GM12878 (cell line): ENCODE measurements around the gene HBA1. TPM values are rescaled to one million over a fixed set of nuclear protein-coding genes. Genes with fewer than 3 reads are reported as not detected.

Experiments used
- ATAC-seq: fragments of 200-7000 bp; cut with Tn5 transposase; 3 replicates; pipeline ENCODE4 v1.9.1; 2020; ENCODE audit warnings: mild to moderate bottlenecking, moderate library complexity
- BruUV-seq: library from RNA; stranded (reverse); fragments of 400-500 nt; replicated peaks from 2 replicates; lab custom pipeline; 2021; lab: Mats Ljungman, UMichigan
- CTCF ChIA-PET: fragments of 300-600 bp; sonication (Branson Sonifier 250); formaldehyde crosslinking; extraction: SDS; loops from one replicate; lab custom pipeline; 2021; ENCODE audit warnings: inconsistent platforms; lab: Yijun Ruan, JAX
- POLR2A ChIA-PET: fragments of 350-600 bp; formaldehyde crosslinking; extraction: SDS; loops from one replicate; lab custom pipeline; 2021; ENCODE audit warnings: inconsistent platforms; lab: Charles Lee
- RAD21 ChIA-PET: fragments of 300-600 bp; sonication (Branson Sonifier 250); formaldehyde crosslinking; loops from one replicate; lab custom pipeline; 2023; ENCODE audit warnings: antibody characterized with exemption; ENCODE audit not compliant: unreplicated experiment; lab: Charles Lee
- SMC1A ChIA-PET: fragments of 300-600 bp; sonication (Branson Sonifier 250); formaldehyde crosslinking; loops from one replicate; lab custom pipeline; 2023; ENCODE audit not compliant: unreplicated experiment, uncharacterized antibody; lab: Charles Lee
- DNase-seq: peaks from one replicate; pipeline ENCODE4 v3.0.0-alpha.2; 2011; ENCODE audit warnings: low read depth, low spot score
- FAIRE-seq: peaks from 3 replicates; lab custom pipeline; 2011; peaks lifted over from hg19 to GRCh38; lab: Jason Lieb, UNC
- H2AFZ ChIP-seq: 2 replicates; pipeline ENCODE4 v1.6.0; 2011; ENCODE audit warnings: low read depth, low read length, control low read depth; ENCODE audit not compliant: control insufficient read depth
- H3K27ac ChIP-seq: 2 replicates; pipeline ENCODE4 v1.5.1; 2011; ENCODE audit warnings: control low read depth; ENCODE audit not compliant: control insufficient read depth, insufficient read depth
- H3K27me3 ChIP-seq, 2 experiments: replicated peaks in 1 of 2; 2 replicates each; pipeline versions ENCODE4 v1.6.0 to v1.6.1; 2011; ENCODE audit warnings: low read length in 1 of 2; ENCODE audit not compliant: control insufficient read depth in 2 of 2, insufficient read depth in 2 of 2
- H3K36me3 ChIP-seq, 2 experiments: 2 replicates each; pipeline ENCODE4 v1.5.1; 2011; ENCODE audit warnings: low read length in 1 of 2; ENCODE audit not compliant: control insufficient read depth in 2 of 2, insufficient read depth in 2 of 2
- H3K4me1 ChIP-seq: 2 replicates; pipeline ENCODE4 v1.6.1; 2011; ENCODE audit warnings: mild to moderate bottlenecking, low read length, moderate library complexity, mixed read lengths; ENCODE audit not compliant: control insufficient read depth, insufficient read depth
- H3K4me2 ChIP-seq: 2 replicates; pipeline ENCODE4 v1.6.0; 2011; ENCODE audit warnings: control low read depth; ENCODE audit not compliant: control insufficient read depth, insufficient read depth
- H3K4me3 ChIP-seq: fragments of 200-600 bp; sonication (generic); 2 replicates; pipeline ENCODE4 v1.5.1; 2016
- H3K79me2 ChIP-seq: 2 replicates; pipeline ENCODE4 v1.6.0; 2011; ENCODE audit warnings: low read length; ENCODE audit not compliant: control insufficient read depth, insufficient read depth
- H3K9ac ChIP-seq: 2 replicates; pipeline ENCODE4 v1.8.0; 2011; ENCODE audit warnings: low read length, control low read depth, mixed read lengths; ENCODE audit not compliant: control insufficient read depth, insufficient read depth
- H3K9me3 ChIP-seq: replicated peaks from 3 replicates; pipeline ENCODE4 v1.5.1; 2011; ENCODE audit warnings: mild to moderate bottlenecking, low read length; ENCODE audit not compliant: control insufficient read depth, insufficient read depth
- H4K20me1 ChIP-seq: 2 replicates; pipeline ENCODE4 v1.6.0; 2011; ENCODE audit not compliant: control insufficient read depth, insufficient read depth
- EED ChIP-seq: sonication (generic); IDR thresholded peaks from 2 replicates; pipeline ENCODE4 v1.6.1; 2016; ENCODE audit warnings: antibody characterized with exemption, low read depth
- EZH2 ChIP-seq: IDR thresholded peaks from 2 replicates; pipeline ENCODE4 v1.6.1; 2012; ENCODE audit warnings: low read depth, mild to moderate bottlenecking, control low read depth, inconsistent platforms, low read length, borderline replicate concordance; ENCODE audit not compliant: control insufficient read depth
- FOS ChIP-seq: IDR thresholded peaks from 3 replicates; pipeline ENCODE4 v1.6.1; 2011; ENCODE audit warnings: borderline replicate concordance; ENCODE audit not compliant: insufficient read length; ENCODE audit errors: extremely low read depth
- IKZF2 ChIP-seq, 2 experiments: fragments of 450-650 bp; IDR thresholded peaks; 2 replicates each; pipeline ENCODE4 v1.6.1; 2017; ENCODE audit warnings: mild to moderate bottlenecking in 2 of 2, moderate library complexity in 2 of 2
- MEF2A ChIP-seq: IDR thresholded peaks from 2 replicates; pipeline ENCODE4 v1.6.1; 2011; ENCODE audit warnings: low read depth, mild to moderate bottlenecking, low read length, moderate library complexity; ENCODE audit not compliant: insufficient read depth
- PAX8 ChIP-seq: fragments of 450-650 bp; IDR thresholded peaks from 2 replicates; pipeline ENCODE4 v1.6.1; 2017; ENCODE audit warnings: mild to moderate bottlenecking, moderate library complexity
- SUPT20H ChIP-seq: IDR thresholded peaks from 2 replicates; pipeline ENCODE4 v1.6.1; 2011; ENCODE audit warnings: low read depth, mild to moderate bottlenecking, low read length, moderate library complexity, borderline replicate concordance; ENCODE audit not compliant: control insufficient read depth
- SUZ12 ChIP-seq: fragments of 200-600 bp; sonication (generic); IDR thresholded peaks from one replicate; pipeline ENCODE4 v1.6.1; 2018; ENCODE audit warnings: antibody characterized with exemption, mild to moderate bottlenecking; ENCODE audit not compliant: unreplicated experiment
- TBL1XR1 ChIP-seq: IDR thresholded peaks from 2 replicates; pipeline ENCODE4 v1.6.1; 2012; ENCODE audit warnings: low read depth, low read length, improper control_type of control experiment
- TCF3 ChIP-seq: IDR thresholded peaks from 2 replicates; pipeline ENCODE4 v1.6.1; 2012; ENCODE audit warnings: low read depth, mild to moderate bottlenecking, low read length, borderline replicate concordance; ENCODE audit not compliant: insufficient read depth
- WGBS: methylation state at CpG from one replicate; pipeline ENCODE4 v1.1.6; 2016; ENCODE audit warnings: low lambda C conversion rate; ENCODE audit not compliant: insufficient replicate concordance, insufficient coverage; ENCODE audit errors: missing lambda C conversion rate; 5-methylcytosine and 5-hydroxymethylcytosine counted together
- in situ Hi-C: fragments of 300-500 bp; cut with MboI; formaldehyde crosslinking; loops from 9 replicates; pipeline ENCODE4 v1.14.3; 2018; ENCODE audit warnings: mixed read lengths
- intact Hi-C: fragments of 100-400 bp; cut with micrococcal nuclease; formaldehyde crosslinking; loops from one replicate; pipeline ENCODE4 v1.14.2; 2022; ENCODE audit not compliant: unreplicated experiment
- polyA plus RNA-seq, 11 experiments: library from polyadenylated mRNA; depleted of rRNA in 4 of 11; unstranded in 6 of 11; stranded (reverse) in 5 of 11; fragments of >200 nt; fragmentation: Nextera tagmentation in 4 of 11; fragmentation: Illumina TruSeq in 1 of 11; extraction: Ambion mirVana in 4 of 11; extraction: Trizol in 1 of 11; gene quantifications; 1 replicate in 1 of 11; 2 replicates in 10 of 11; pipeline versions ENCODE4 v1.2.1 to v1.2.3, GENCODE V29; 2011 to 2016; ENCODE audit warnings: inconsistent platforms in 2 of 11, missing spikeins in 2 of 11, low read depth in 1 of 11
- total RNA-seq, 4 experiments: library from RNA; depleted of rRNA in 3 of 4; stranded (reverse); fragments of >200 nt in 3 of 4; fragmentation: Illumina TruSeq in 1 of 4; extraction: Trizol in 1 of 4; gene quantifications; 2 replicates each; pipeline versions ENCODE4 v1.2.1 to v1.2.3, GENCODE V29; 2013 to 2021
- TF ChIP-seq, protein P1 (sequence below): fragments of 450-650 bp; IDR thresholded peaks from 2 replicates; pipeline ENCODE4 v1.6.1; 2017; ENCODE audit warnings: antibody characterized with exemption, mild to moderate bottlenecking, moderate library complexity

The HBA1 gene
- total and polyA plus RNA-seq, 10 of the 15 experiments (the other 5 are each of a cell fraction or from before 2014, with no cell fraction given) = 0.28 to 3.5 (median 0.83) TPM; not detected in 5

DNA sequence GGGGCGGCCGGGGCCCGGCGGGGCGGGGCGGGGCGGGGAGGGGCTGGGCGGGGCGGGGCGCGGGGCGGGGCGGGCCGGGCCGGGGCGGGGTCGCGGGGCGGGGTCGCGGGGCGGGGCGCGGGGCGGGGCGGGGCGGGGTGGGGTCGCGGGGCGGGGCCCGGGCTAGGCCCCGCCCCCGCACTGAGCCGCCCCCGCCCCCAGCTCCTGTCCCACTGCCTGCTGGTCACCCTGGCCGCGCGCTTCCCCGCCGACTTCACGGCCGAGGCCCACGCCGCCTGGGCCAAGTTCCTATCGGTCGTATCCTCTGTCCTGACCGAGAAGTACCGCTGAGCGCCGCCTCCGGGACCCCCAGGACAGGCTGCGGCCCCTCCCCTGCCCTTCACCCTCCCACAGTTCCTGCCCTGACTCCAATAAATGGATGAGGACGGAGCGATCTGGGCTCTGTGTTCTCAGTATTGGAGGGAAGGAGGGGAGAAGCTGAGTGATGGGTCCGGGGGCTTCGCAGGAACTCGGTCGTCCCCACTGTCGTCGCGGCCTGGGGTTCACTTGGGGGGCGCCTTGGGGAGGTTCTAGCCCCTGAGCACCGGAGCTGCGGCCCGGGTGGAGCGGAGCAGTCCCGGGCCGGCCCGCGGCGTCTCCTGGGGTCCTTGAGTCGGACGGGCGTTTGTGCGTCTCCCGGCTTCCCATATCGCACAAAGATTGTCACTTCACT lies 11.5 kb upstream of the HBA1 start:
- ChIA-PET POLR2A (no interaction called here), RAD21 (no interaction called here), SMC1A (no interaction called here), CTCF (no interaction called here)
- Histone ChIP-seq H2AFZ (no peak overlapping the region), H3K27me3 (peaks cover 9 to 24% of the 10 kb centered on the region in 2 experiments), H3K4me2 (peak overlapping the region; percentile 50; the same call in 1 of the 2 replicates), H3K9me3 (no peaks in the 10 kb centered on the region), H3K4me3 (no peak overlapping the region), H3K9ac (no peak overlapping the region), H3K79me2 (no peaks in the 10 kb centered on the region), H3K36me3 (no peaks in the 10 kb centered on the region), H3K4me1 (peaks cover 3% of the 10 kb centered on the region; the same call in 1 of the 2 replicates), H4K20me1 (no peaks in the 10 kb centered on the region), H3K27ac (no peak overlapping the region)
- no TSS peak for BruUV-seq
- intact Hi-C loops = no loop called here
- in situ Hi-C loops = no loop called here
- FAIRE-seq (no peak), ATAC-seq (peak; percentile 20; the same call in 1 of the 3 replicates), DNase-seq (no peak)
- WGBS = 6% methylated on average over 31 of the region's 77 CpGs
- TF ChIP-seq PAX8 = no peak
- no peak for TF ChIP-seq TBL1XR1
- no peak for TF ChIP-seq FOS

- no peaks in the 10 kb centered on the region for H3K9me3 ChIP-seq
- WGBS = 28% methylated on average over 73 of the region's 75 CpGs
- FAIRE-seq (no peak), ATAC-seq (no peak; the same call in 1 of the 3 replicates), DNase-seq (no peak)
- ChIA-PET CTCF (interaction anchor here (1.3 kb wide), 1 partner anchor 59 kb away, joined by 3 read pairs; no protein-coding TSS in a partner anchor), POLR2A (no interaction called here), RAD21 (no interaction called here), SMC1A (no interaction called here)
- H3K27ac ChIP-seq = no peak within 1 kb of the TSS
- no TSS peak for BruUV-seq
- H4K20me1 ChIP-seq = no peaks in the 10 kb centered on the region
- intact Hi-C loops (no loop called here), in situ Hi-C loops (no loop called here)
- no peak within 1 kb of the TSS for H3K9ac ChIP-seq
- H3K4me2 ChIP-seq = peak within 1 kb of the TSS; percentile 50; the same call in 1 of the 2 replicates
- H3K27me3 ChIP-seq = peaks cover 9 to 24% of the 10 kb centered on the region in 2 experiments
- no peak within 1 kb of the TSS for H2AFZ ChIP-seq
- H3K36me3 ChIP-seq = no peaks in the 10 kb centered on the region
- H3K4me3 ChIP-seq = no peak within 1 kb of the TSS
- no peaks in the 10 kb centered on the region for H3K79me2 ChIP-seq
- H3K4me1 ChIP-seq = peaks cover 3% of the 10 kb centered on the region; the same call in 1 of the 2 replicates
- TF ChIP-seq SUZ12 = no peak
- no peak for TF ChIP-seq SUPT20H
- no peak for TF ChIP-seq PAX8
- no peak for TF ChIP-seq IKZF2 (IDR thresholded peaks at IDR 0.05)
- TF ChIP-seq TCF3 = no peak
- 0 out of 2 replicates have a peak, but pooled peaks have one; percentile 49 for TF ChIP-seq EZH2
- TF ChIP-seq EED = no peak
- TF ChIP-seq MEF2A = no peak
- TF ChIP-seq, protein P1, sequence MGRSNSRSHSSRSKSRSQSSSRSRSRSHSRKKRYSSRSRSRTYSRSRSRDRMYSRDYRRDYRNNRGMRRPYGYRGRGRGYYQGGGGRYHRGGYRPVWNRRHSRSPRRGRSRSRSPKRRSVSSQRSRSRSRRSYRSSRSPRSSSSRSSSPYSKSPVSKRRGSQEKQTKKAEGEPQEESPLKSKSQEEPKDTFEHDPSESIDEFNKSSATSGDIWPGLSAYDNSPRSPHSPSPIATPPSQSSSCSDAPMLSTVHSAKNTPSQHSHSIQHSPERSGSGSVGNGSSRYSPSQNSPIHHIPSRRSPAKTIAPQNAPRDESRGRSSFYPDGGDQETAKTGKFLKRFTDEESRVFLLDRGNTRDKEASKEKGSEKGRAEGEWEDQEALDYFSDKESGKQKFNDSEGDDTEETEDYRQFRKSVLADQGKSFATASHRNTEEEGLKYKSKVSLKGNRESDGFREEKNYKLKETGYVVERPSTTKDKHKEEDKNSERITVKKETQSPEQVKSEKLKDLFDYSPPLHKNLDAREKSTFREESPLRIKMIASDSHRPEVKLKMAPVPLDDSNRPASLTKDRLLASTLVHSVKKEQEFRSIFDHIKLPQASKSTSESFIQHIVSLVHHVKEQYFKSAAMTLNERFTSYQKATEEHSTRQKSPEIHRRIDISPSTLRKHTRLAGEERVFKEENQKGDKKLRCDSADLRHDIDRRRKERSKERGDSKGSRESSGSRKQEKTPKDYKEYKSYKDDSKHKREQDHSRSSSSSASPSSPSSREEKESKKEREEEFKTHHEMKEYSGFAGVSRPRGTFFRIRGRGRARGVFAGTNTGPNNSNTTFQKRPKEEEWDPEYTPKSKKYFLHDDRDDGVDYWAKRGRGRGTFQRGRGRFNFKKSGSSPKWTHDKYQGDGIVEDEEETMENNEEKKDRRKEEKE = no peak
Measured at GRCh38 chr16:165539-166374, 10.7 kb upstream of the HBA1 start, which contains the start of gene HBM. TSS of gene HBM (plus strand) at chr16:165978. CDS start at chr16:165998, 20 bp downstream.
